Loucy (cell line): ENCODE data around the gene PEMT.

Experiments used
- CTCF ChIP-seq: fragments of 200-600 bp; sonication (generic); conservative IDR thresholded peaks from 2 replicates; pipeline ENCODE4 v1.5.1; 2014; ENCODE audit warnings: mild to moderate bottlenecking, antibody characterized with exemption, low read length
- EZH2phosphoT487 ChIP-seq: fragments of 200-600 bp; IDR thresholded peaks from 2 replicates; pipeline ENCODE4 v1.6.1; 2018; ENCODE audit warnings: antibody characterized with exemption, mild to moderate bottlenecking, moderate library complexity, borderline replicate concordance

GRCh38 chr17:17503566-17504130 is 87.9 kb downstream of the PEMT start:
- TF ChIP-seq CTCF (no peak), EZH2phosphoT487 (no peak)
